ENCODE results near the gene TTC39C.
"Not testable (repeated sequence)": the region's sequence is repeated elsewhere in the genome, so short reads cannot be mapped to it uniquely, and the experiment has no call there.

The TTC39C gene

GRCh38 chr18:24142376-24142775 is 127.8 kb downstream of the TTC39C start:
- DNase-seq (ENCODE audit: low spot score) = no peak
- in situ Hi-C loops (cut with MboI; ENCODE audit: low sequenced_read_pairs, unreplicated experiment) = no loop called here
- TF ChIP-seq CTCF (IDR thresholded peaks at IDR 0.05; ENCODE audit: borderline replicate concordance, control extremely low read depth, extremely low read depth, insufficient read depth, missing control alignments) = no peak

GRCh38 chr18:24149591-24149990 is 135.0 kb downstream of the TTC39C start:
- DNase-seq (ENCODE audit: low spot score); in situ Hi-C loops (cut with MboI; ENCODE audit: low sequenced_read_pairs, unreplicated experiment): not testable (repeated sequence)

GRCh38 chr18:24153397-24153796 is 138.8 kb downstream of the TTC39C start:
- no peak for DNase-seq (ENCODE audit: low spot score)
- in situ Hi-C loops (cut with MboI; ENCODE audit: low sequenced_read_pairs, unreplicated experiment) = no loop called here
- no peak for TF ChIP-seq CTCF (IDR thresholded peaks at IDR 0.05; ENCODE audit: borderline replicate concordance, control extremely low read depth, extremely low read depth, insufficient read depth, missing control alignments)

GRCh38 chr18:24157855-24158254 is 143.3 kb downstream of the TTC39C start:
- no peak for DNase-seq (ENCODE audit: low spot score)
- no peak for TF ChIP-seq CTCF (IDR thresholded peaks at IDR 0.05; ENCODE audit: borderline replicate concordance, control extremely low read depth, extremely low read depth, insufficient read depth, missing control alignments)
- in situ Hi-C loops (cut with MboI; ENCODE audit: low sequenced_read_pairs, unreplicated experiment) = no loop called here

GRCh38 chr18:24160086-24160485 is 145.5 kb downstream of the TTC39C start:
- in situ Hi-C loops (cut with MboI; ENCODE audit: low sequenced_read_pairs, unreplicated experiment) = no loop called here
- TF ChIP-seq CTCF (IDR thresholded peaks at IDR 0.05; ENCODE audit: borderline replicate concordance, control extremely low read depth, extremely low read depth, insufficient read depth, missing control alignments) = no peak

GRCh38 chr18:24161304-24161703 is 146.8 kb downstream of the TTC39C start:
- in situ Hi-C loops (cut with MboI; ENCODE audit: low sequenced_read_pairs, unreplicated experiment) = no loop called here
- no peak for DNase-seq (ENCODE audit: low spot score)
- TF ChIP-seq CTCF (IDR thresholded peaks at IDR 0.05; ENCODE audit: borderline replicate concordance, control extremely low read depth, extremely low read depth, insufficient read depth, missing control alignments) = no peak

More at GRCh38 chr18:24160086-24160485, 145.5 kb downstream of the TTC39C start:
- DNase-seq (ENCODE audit: low spot score) = no peak

- TF ChIP-seq CTCF (IDR thresholded peaks at IDR 0.05; ENCODE audit: borderline replicate concordance, control extremely low read depth, extremely low read depth, insufficient read depth, missing control alignments) = no peak
- DNase-seq (ENCODE audit: low spot score) = no peak
- in situ Hi-C loops (cut with MboI; ENCODE audit: low sequenced_read_pairs, unreplicated experiment) = no loop called here
Measured at GRCh38 chr18:24168496-24168895, 153.9 kb downstream of the TTC39C start.
